GM19239 (cell line): ENCODE results near the gene USP3.

Experiments
- DNase-seq: peaks from one replicate; pipeline ENCODE4 v3.0.0; 2011; ENCODE audit warnings: low spot score; ENCODE audit not compliant: insufficient read length
- FAIRE-seq: peaks from 2 replicates; lab custom pipeline; 2011; peaks lifted over from hg19 to GRCh38; lab: Jason Lieb, UNC

The USP3 gene

GRCh38 chr15:63535689-63536088 is 31.3 kb downstream of the USP3 start:
- no peak for FAIRE-seq

DNA sequence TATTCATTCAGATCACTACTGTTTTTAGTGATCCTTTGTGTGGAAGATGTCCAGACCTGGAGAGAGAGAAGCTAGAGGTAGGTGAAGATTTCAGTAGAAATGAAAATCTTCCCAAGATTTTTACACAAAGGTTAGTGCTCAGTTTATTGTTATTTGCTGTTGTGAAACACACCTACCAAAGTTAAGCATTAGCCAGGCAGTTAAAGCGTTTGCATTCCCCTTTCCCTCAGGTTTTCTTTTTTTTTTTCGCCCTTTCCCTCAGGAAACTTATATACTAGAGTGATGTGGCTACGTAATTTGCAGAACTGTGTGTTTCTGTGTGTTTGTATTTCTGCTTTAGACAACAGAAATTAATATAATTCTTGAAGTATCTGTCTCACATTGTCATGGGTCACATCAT is 34.5 kb downstream of the USP3 start:
- FAIRE-seq: no peak
- DNase-seq: no peak

More at GRCh38 chr15:63535689-63536088, 31.3 kb downstream of the USP3 start:
- DNase-seq: no peak

DNA sequence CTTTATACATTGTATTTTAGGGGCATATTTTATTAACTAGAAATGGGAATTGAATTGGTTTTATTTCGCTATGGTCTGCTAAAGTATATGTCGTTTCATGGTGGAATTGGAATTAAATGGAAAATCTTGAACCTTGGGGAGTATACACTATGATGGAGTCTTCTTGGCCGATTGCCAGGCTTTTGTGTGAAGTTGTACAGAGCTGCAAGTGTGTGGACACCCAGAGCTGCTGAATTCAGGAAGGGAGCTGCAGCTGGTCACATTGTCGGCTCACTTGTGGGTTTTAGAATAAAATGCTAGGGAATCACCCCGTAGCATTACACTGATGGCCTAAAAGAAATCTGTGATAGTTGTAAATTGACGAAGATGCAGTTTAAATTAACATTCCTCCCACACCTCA is 35.1 kb downstream of the USP3 start:
- no peak for FAIRE-seq
- no peak for DNase-seq

GRCh38 chr15:63539998-63540397 is 35.6 kb downstream of the USP3 start:
- FAIRE-seq (no peak), DNase-seq (no peak)

GRCh38 chr15:63540449-63540848 is 36.1 kb downstream of the USP3 start:
- DNase-seq (no peak), FAIRE-seq (no peak)

- FAIRE-seq (peak; percentile 77), DNase-seq (no peak)
Measured at GRCh38 chr15:63544258-63545026, 40.0 kb downstream of the USP3 start.

DNA sequence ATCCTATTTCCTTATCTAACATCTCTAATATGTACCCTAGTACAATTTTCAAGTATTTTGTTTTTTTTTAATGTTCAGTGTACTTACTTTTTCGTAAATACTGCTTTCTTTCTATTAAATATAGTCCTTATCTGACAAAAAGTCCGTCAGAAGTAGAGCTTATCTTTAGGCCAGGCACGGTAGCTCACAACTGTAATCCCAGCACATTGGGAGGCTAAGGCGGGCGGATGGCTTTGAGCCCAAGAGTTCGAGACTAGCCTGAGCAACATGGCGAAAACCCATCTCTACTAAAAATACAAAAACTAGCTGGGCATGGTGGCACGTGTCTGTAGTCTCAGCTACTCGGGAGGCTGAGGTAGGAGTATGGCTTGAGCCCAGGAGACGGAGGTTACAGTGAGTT is 41.1 kb downstream of the USP3 start:
- no peak for DNase-seq
- FAIRE-seq: no peak

GRCh38 chr15:63551400-63551799 is 47.0 kb downstream of the USP3 start:
- no peak for DNase-seq
- no peak for FAIRE-seq

- DNase-seq (no peak), FAIRE-seq (peak; percentile 73)
Measured at GRCh38 chr15:63553388-63553791, 49.0 kb downstream of the USP3 start.

GRCh38 chr15:63554337-63554927 is 50.0 kb downstream of the USP3 start:
- no peak for FAIRE-seq
- no peak for DNase-seq

- FAIRE-seq (no peak), DNase-seq (no peak)
Measured at GRCh38 chr15:63555507-63555906, 51.1 kb downstream of the USP3 start.

DNA sequence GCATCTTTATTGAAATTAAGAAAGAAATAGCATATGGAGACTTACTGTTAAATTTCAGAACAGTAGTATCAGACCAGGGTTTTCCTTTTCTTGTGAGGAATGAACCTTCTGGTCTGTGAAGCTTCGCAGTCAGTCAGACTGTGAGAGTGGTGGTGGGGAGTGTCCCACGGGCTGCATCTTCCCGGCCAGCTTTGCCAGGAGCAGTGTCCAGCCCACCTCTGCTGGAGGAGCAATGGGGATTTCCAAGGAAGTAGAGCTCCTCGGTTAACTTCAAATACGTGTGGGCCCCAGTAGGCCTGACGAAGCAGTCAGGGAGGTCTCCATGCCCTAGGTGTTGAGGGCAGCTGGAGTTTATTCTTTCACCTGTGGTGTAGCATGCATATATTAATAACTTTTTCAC is 51.9 kb downstream of the USP3 start:
- FAIRE-seq (peak; percentile 58), DNase-seq (no peak)

DNA sequence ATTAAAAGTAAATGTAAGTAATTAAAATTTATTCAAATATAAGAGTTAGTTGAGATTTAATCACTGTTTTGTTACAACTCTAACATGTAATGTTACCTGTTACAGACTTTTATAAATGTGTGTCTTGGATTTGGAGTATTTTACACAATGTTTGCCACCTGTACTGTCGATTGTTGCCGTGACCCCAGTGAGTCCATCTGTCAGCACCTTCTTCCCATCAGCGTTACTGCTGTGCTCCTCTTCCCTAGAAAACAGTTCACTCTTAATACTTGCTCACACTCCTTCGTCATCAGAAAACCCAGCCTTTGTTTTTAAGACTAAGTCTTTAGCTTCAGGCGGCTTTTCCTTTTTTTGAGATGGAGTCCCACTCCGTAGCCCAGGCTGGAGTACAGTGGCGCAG is 52.3 kb downstream of the USP3 start:
- no peak for DNase-seq
- FAIRE-seq: no peak

- FAIRE-seq (no peak), DNase-seq (no peak)
Measured at GRCh38 chr15:63559753-63560152, 55.4 kb downstream of the USP3 start.

DNA sequence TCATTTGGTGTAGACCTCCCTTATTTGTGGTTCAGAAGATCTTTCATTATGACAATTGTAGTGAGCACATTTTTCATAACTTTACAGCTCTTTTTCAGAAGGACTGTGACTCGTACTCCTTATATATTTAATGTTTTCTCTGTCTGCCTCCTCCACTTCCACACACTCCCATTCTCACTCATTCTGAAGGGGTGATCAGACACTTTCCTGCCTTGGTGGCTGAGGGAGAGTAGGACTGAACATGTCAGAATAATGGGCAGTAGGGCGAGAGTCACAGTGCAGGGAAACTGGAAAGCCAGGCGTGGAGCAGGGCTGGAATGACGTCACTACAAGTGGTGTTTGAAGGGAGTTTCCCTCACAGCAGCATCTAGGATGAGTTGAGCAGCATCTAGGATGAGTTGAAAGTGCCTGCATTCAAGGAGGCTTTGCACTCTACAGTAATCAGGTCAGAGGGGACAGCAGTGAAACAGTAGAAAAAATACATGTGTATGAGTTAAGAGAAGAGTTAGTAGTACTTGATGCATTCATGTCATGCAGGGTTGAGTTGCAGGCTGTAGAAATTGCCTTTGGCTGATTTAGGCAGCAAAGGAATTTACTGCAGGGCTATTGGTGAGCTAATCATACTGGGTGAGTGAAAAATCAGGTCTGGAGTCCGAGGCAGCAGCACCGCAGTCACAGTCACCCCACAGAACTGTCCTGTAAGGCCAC is 56.5 kb downstream of the USP3 start:
- no peak for DNase-seq
- FAIRE-seq: no peak

GRCh38 chr15:63564093-63564492 is 59.7 kb downstream of the USP3 start:
- DNase-seq: no peak
- no peak for FAIRE-seq

GRCh38 chr15:63565536-63566186 is 61.3 kb downstream of the USP3 start:
- no peak for FAIRE-seq
- DNase-seq: no peak

- FAIRE-seq (no peak), DNase-seq (no peak)
Measured at GRCh38 chr15:63572749-63573464, 68.5 kb downstream of the USP3 start.

- DNase-seq: no peak
- FAIRE-seq: no peak
Measured at GRCh38 chr15:63573533-63573932, 69.1 kb downstream of the USP3 start.

GRCh38 chr15:63575312-63575711 is 70.9 kb downstream of the USP3 start:
- FAIRE-seq (no peak), DNase-seq (no peak)
